GM12873 (cell line): ENCODE results near the gene LMF1.

Experiments
- CTCF ChIP-seq: IDR thresholded peaks from 2 replicates; pipeline ENCODE4 v1.5.1; 2012; ENCODE audit warnings: low read depth, mild to moderate bottlenecking, moderate library complexity, low read length, control low read depth; ENCODE audit not compliant: insufficient read depth; ENCODE audit errors: missing control alignments

The LMF1 gene

GRCh38 chr16:1007284-1007850 is 36.6 kb upstream of the LMF1 start:
- no peak for TF ChIP-seq CTCF

- no peak for TF ChIP-seq CTCF
Measured at GRCh38 chr16:1006781-1007180, 36.0 kb upstream of the LMF1 start.

DNA sequence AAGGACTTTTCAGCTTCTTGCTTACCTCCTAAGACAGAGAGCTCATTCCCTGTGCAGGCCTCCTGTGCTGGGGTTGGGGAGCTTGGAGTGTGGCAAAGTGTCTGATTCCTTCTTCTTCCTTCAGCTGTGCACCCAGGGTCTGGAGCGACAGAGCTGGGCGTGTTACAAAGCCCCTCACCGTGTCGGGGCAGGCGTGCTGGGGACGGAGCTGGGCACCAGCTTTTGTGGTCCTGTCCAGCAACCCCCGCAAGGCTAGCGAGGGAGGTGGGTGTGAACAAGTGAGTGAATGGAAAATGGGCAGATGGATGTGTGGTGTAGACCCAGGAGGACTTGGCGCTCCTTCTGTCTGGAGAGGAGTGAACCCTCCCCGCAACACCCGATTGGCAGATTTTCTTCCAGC is 34.5 kb upstream of the LMF1 start:
- TF ChIP-seq CTCF = no peak

DNA sequence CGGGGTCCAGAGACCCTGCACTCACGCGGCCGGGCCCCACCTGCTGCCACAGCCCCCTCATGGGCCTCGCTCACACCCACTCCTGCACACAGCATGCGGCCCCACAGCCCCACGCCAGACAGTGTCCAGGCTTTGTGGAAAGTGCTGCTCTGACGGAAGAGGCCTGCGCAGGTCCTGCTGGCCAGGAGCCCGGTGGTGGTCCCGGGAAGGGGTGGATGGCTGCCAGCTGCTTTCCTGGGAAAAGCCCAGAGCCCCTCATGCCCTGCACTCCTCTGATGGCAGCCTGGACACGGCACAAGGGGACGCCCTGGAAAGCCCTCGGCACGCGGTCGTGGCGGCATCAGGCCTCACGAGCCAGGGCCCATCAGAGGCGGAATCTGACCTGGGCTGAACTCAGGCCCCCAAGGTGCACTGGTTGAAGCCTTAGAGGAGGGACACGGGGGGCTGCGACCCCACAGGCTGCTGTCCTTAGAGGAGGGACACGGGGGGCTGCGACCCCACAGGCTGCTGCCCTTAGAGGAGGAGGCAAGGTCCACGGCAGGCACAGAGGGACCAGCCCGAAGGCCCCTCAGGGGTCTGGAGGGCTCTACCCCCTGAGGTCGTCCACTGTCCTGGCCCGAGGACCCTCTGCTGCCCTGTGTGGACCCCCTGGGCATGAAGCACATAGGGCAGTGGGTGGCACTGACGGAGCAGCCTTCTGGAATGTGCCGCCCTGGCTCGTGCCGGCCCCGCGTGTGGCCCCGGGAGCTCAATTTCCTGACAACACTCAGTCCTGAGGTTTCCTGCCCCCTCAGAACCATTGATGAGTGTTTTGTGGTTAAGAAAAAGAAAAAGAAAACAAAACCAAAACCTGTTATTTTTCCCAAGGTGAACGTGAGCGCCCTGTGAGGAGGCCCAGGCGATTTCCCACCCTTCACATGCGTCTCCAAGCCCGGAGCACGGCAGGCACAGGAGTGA is 32.9 kb upstream of the LMF1 start:
- TF ChIP-seq CTCF = no peak

DNA sequence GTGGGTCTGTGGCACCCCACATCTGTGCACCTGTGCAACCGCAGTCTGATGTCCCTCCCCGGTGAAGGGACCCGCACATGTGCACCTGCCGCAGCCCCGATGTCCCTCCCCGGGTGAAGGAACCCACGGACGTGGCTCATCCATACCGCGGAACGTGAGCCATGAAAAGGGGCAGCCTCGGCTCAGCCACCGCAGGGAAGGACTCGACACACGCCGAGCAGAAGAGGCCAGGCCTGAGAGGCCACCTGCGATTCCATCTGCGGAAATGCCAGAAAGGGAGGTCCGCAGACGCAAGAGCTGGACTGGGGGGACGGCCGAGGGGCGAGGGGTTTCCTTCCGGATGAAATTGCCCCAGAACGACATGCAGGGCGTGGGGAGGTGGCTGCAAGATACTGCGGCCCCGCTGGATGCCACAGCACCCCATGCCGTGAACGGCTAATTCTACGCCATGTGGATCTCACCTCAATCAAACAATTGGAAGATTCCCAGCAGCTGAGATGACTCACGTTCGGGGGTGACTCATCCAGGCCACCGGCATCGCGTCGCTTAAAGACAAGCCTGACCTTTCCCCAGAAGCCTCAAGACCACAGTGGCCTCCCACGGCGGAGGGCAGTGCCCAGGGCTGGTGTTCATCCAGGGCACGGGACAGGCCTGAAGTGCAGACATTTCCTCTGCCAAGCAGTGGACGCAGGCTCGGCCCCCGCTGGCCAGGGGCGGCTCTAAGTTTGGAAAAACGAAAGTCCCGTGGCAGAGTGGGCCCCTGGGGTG is 31.8 kb upstream of the LMF1 start:
- TF ChIP-seq CTCF = no peak

DNA sequence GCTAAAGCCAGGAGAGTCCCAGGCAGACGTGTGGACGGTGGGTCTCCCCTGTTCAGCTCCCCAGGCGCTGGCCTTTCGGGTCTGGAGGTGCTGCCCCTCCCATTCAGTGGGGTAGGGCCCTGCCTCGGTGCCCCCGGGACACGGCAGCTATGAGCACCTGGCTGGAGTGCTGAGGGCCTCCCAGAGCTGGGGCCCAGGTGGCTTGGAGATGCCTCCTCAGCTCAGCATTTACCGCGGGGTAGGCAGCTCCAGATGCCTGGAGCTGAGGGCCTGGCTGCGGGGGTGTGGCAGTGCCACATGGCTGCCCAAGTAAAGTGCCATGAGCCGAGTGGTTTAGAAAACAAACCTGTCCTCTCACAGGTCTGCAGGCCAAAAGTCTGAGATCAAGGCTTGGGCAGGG is 30.3 kb upstream of the LMF1 start:
- no peak for TF ChIP-seq CTCF

DNA sequence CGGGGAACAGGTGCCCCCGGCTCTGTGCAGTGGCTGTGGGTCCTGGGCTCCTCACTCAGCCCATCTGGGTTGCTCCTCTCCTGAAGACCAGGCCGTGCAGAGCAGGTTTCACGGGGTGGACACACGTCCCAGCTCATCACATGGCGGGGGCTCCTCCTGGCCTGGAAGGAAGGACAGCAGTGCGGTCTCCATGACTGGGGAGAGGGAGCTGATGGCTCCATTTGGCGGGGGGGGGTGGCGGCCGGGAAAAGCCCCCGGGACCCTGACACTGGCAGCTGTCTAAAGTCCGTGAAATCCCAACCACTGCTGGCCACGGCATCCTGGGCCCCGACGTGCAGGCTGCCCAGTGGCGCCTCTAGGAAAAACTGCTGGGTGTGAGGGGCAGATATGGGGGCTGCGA is 29.8 kb upstream of the LMF1 start:
- no peak for TF ChIP-seq CTCF
